ENCODE results near the gene FZD7. TPM values are rescaled to one million over a fixed set of nuclear protein-coding genes. Genes with fewer than 3 reads are reported as not detected.

The FZD7 gene
- total RNA-seq, 4 donors from 2014 or later, result 2.6 to 11.3 (median 4.0) TPM

- H3K4me1 ChIP-seq, result peaks cover 0 to 16% (median 0%) of the 10 kb centered on the region in 3 donors
- H3K27me3 ChIP-seq, result no peaks in the 10 kb centered on the region
- intact Hi-C loops (cut with DNase I), result no loop called here
- H3K4me3 ChIP-seq, result no peak overlapping the region
- H3K27ac ChIP-seq, result no peak overlapping the region
- WGBS, 2 donors, result 47 to 60% methylated on average over 6 of the region's 6 CpGs
- no peak for TF ChIP-seq CTCF (IDR thresholded peaks at IDR 0.05)
- no peak for TF ChIP-seq POLR2A (IDR thresholded peaks at IDR 0.05)
- no peaks in the 10 kb centered on the region for H3K36me3 ChIP-seq
- H3K9me3 ChIP-seq, result no peaks in the 10 kb centered on the region
- DNase-seq, result no peak
Measured at GRCh38 chr2:202014318-202014717, 19.3 kb upstream of the FZD7 start.

- intact Hi-C loops (cut with DNase I), result no loop called here
Measured at GRCh38 chr2:202014759-202015211, 18.9 kb upstream of the FZD7 start.

GRCh38 chr2:202015471-202015870 is 18.2 kb upstream of the FZD7 start:
- H3K27me3 ChIP-seq, result no peaks in the 10 kb centered on the region
- no peak for TF ChIP-seq POLR2A (IDR thresholded peaks at IDR 0.05)
- no peak for TF ChIP-seq CTCF (IDR thresholded peaks at IDR 0.05)
- intact Hi-C loops (cut with DNase I), result no loop called here
- H3K4me3 ChIP-seq, result no peak overlapping the region
- no peaks in the 10 kb centered on the region for H3K36me3 ChIP-seq
- H3K9me3 ChIP-seq, result no peaks in the 10 kb centered on the region
- peaks cover 0 to 23% (median 0%) of the 10 kb centered on the region in 3 donors for H3K4me1 ChIP-seq
- H3K27ac ChIP-seq, result no peak overlapping the region
- no peak for DNase-seq
- WGBS, 2 donors, result 57 to 69% methylated on average over 3 of the region's 3 CpGs

More at GRCh38 chr2:202014759-202015211, 18.9 kb upstream of the FZD7 start:
- peaks cover 0 to 17% (median 0%) of the 10 kb centered on the region in 3 donors for H3K4me1 ChIP-seq
- no peak for DNase-seq
- no peak overlapping the region for H3K27ac ChIP-seq
- H3K36me3 ChIP-seq, result no peaks in the 10 kb centered on the region
- WGBS, 2 donors, result 72 to 73% methylated on average over 9 of the region's 9 CpGs
- no peaks in the 10 kb centered on the region for H3K9me3 ChIP-seq
- H3K27me3 ChIP-seq, result no peaks in the 10 kb centered on the region
- TF ChIP-seq CTCF (IDR thresholded peaks at IDR 0.05), result no peak
- TF ChIP-seq POLR2A (IDR thresholded peaks at IDR 0.05), result no peak
- H3K4me3 ChIP-seq, result no peak overlapping the region

- no peak for DNase-seq
- Histone ChIP-seq H3K4me3 (no peak overlapping the region), H3K4me1 (peaks cover 0 to 23% (median 0%) of the 10 kb centered on the region in 3 donors), H3K27ac (no peak overlapping the region), H3K27me3 (no peaks in the 10 kb centered on the region), H3K9me3 (no peaks in the 10 kb centered on the region), H3K36me3 (no peaks in the 10 kb centered on the region)
- no peak for TF ChIP-seq POLR2A (IDR thresholded peaks at IDR 0.05)
- TF ChIP-seq CTCF (IDR thresholded peaks at IDR 0.05), result no peak
- WGBS, 2 donors, result 71 to 75% methylated on average over 5 of the region's 5 CpGs
- intact Hi-C loops (cut with DNase I), result no loop called here
Measured at GRCh38 chr2:202016579-202017227, 17.0 kb upstream of the FZD7 start.

GRCh38 chr2:202017940-202018339 is 15.7 kb upstream of the FZD7 start:
- H3K36me3 ChIP-seq, result no peaks in the 10 kb centered on the region
- peaks cover 0 to 5% (median 0%) of the 10 kb centered on the region in 4 donors for H3K27me3 ChIP-seq
- no peak overlapping the region for H3K27ac ChIP-seq
- intact Hi-C loops (cut with DNase I), result no loop called here
- no peak for DNase-seq
- H3K4me1 ChIP-seq, result peaks cover 0 to 23% (median 0%) of the 10 kb centered on the region in 3 donors
- H3K4me3 ChIP-seq, result no peak overlapping the region
- TF ChIP-seq CTCF (IDR thresholded peaks at IDR 0.05) (no peak), POLR2A (IDR thresholded peaks at IDR 0.05) (no peak)
- no peaks in the 10 kb centered on the region for H3K9me3 ChIP-seq
